Right lobe of liver (tissue), 4 donors: ENCODE measurements around the gene PLEKHO1.

ENCODE experiments used
- POLR2A ChIP-seq: fragments of 450-650 bp; IDR thresholded peaks from one replicate; pipeline ENCODE4 v1.6.1; 2017; ENCODE audit warnings: antibody characterized with exemption, mild to moderate bottlenecking
- TF ChIP-seq, protein P1 (sequence below), 4 donors: fragments of 200-600 bp in 3 of 4; fragments of 450-650 bp in 1 of 4; IDR thresholded peaks; one replicate each; pipeline versions ENCODE4 v1.5.1 to v1.8.0; 2016 to 2022; ENCODE audit warnings: antibody characterized with exemption in 4 of 4, mild to moderate bottlenecking in 2 of 4
- donor health status: DM: no; HTN: no; CAD: no.
- donor health status: DM: no; HTN: no; CAD: no.
- donor health status: DM: no; HTN: yes; CAD: no.

DNA sequence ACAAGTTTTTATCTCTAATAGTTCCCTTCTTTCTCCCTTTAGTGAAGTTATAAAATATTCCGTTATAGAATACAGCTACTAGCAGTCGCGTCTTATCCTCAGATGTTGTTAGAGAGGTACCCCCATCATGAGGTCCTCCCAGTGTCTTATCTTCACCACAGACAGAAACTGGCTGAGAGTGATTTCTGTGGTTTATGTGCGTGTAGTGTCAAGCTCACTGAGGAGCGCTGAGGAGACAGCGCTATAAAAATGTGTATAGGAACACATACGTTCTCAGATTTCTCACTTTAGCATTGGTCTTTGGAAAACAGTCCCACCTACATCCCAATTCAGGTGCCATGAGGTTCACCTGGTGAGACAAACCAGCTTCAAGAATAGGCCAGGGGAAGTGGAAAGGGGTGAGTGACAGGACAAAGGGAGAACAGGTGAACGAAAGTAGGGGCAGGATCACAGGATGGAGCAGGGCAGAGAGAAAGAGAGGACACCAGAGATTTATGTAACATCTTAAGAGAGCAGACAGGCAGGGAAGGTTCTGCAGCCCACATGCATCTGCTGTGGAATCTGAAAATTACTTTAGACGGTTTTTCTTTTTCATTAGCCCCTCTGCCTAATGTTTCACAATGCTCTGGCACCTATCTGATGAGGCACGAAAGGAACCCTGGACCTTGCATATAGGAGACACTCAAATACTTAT, 2.7 kb upstream of the PLEKHO1 start:
- TF ChIP-seq, protein P1, sequence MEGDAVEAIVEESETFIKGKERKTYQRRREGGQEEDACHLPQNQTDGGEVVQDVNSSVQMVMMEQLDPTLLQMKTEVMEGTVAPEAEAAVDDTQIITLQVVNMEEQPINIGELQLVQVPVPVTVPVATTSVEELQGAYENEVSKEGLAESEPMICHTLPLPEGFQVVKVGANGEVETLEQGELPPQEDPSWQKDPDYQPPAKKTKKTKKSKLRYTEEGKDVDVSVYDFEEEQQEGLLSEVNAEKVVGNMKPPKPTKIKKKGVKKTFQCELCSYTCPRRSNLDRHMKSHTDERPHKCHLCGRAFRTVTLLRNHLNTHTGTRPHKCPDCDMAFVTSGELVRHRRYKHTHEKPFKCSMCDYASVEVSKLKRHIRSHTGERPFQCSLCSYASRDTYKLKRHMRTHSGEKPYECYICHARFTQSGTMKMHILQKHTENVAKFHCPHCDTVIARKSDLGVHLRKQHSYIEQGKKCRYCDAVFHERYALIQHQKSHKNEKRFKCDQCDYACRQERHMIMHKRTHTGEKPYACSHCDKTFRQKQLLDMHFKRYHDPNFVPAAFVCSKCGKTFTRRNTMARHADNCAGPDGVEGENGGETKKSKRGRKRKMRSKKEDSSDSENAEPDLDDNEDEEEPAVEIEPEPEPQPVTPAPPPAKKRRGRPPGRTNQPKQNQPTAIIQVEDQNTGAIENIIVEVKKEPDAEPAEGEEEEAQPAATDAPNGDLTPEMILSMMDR (IDR thresholded peaks at IDR 0.05), result no peak
- no peak for TF ChIP-seq POLR2A
